Ascending aorta (tissue), 2 donors: ENCODE results near the gene DGKI. TPM values are rescaled to one million over a fixed set of nuclear protein-coding genes. Genes with fewer than 3 reads are reported as not detected.

ENCODE experiments used
- DNase-seq, 2 donors: peaks; one replicate each; pipeline ENCODE4 v3.0.0-alpha.2; 2019; ENCODE audit warnings: low spot score in 2 of 2
- H3K27ac ChIP-seq, 2 donors: fragments of 200-600 bp; sonication (generic); one replicate each; pipeline ENCODE4 v1.5.1; 2016 to 2017; ENCODE audit warnings: mild to moderate bottlenecking in 1 of 2
- H3K27me3 ChIP-seq: fragments of 200-600 bp; sonication (generic); one replicate; pipeline ENCODE4 v1.5.1; 2017
- H3K36me3 ChIP-seq, 2 donors: fragments of 200-600 bp; sonication (generic); one replicate each; pipeline ENCODE4 v1.5.1; 2016
- H3K4me1 ChIP-seq, 2 donors: fragments of 200-600 bp; sonication (generic); one replicate each; pipeline ENCODE4 v1.5.1; 2016 to 2017; ENCODE audit warnings: mild to moderate bottlenecking in 1 of 2
- H3K4me3 ChIP-seq, 2 donors: fragments of 200-600 bp; sonication (generic); one replicate each; pipeline ENCODE4 v1.5.1; 2016 to 2017; ENCODE audit warnings: mild to moderate bottlenecking in 1 of 2
- H3K9me3 ChIP-seq, 2 donors: fragments of 200-600 bp; sonication (generic); one replicate each; pipeline ENCODE4 v1.5.1; 2016
- CTCF ChIP-seq, 3 experiments: fragments of 200-600 bp in 2 of 3; fragments of 450-650 bp in 1 of 3; sonication (generic) in 2 of 3; IDR thresholded peaks; one replicate each; pipeline ENCODE4 v1.5.1; 2016 to 2019; ENCODE audit warnings: antibody characterized with exemption in 3 of 3, mild to moderate bottlenecking in 1 of 3, moderate library complexity in 1 of 3
- intact Hi-C: fragments of 100-400 bp; cut with DNase I; formaldehyde crosslinking; loops from one replicate; pipeline ENCODE4 v1.15.1; 2023
- total RNA-seq: library from RNA; depleted of rRNA; stranded (reverse); fragments of >200 nt; gene quantifications from one replicate; pipeline ENCODE4 v1.1.0, GENCODE V29; 2016

The DGKI gene
- total RNA-seq, 1 donor from 2014 or later = 13.4 TPM

DNA sequence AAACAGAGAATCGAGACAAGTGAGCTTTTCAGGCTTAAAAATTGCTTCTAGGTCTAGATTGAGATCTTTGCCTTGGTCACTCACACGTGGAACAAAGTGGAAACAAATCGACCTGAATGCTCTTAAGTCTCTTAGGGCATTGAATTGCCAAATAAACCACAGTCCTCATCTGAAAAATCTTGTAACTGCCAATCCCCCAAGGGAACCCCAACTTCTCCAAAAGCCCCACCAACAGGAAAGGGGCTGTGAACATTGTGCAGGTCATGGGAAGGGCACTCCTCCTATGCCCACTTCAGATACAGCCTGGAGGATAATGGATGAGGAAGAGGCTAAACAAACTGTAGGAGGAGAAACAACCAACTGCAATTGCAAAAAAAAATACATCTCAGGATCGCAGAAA, 91.3 kb downstream of the DGKI start:
- intact Hi-C loops = no loop called here
- H3K4me3 ChIP-seq = no peak overlapping the region
- peak overlapping the region; percentile 10 to 17 for H3K27ac ChIP-seq
- H3K4me1 ChIP-seq = peaks cover 0 to 10% of the 10 kb centered on the region in 2 donors
- no peaks in the 10 kb centered on the region for H3K36me3 ChIP-seq
- no peak for DNase-seq
- no peak for TF ChIP-seq CTCF (IDR thresholded peaks at IDR 0.05)
- H3K9me3 ChIP-seq = no peaks in the 10 kb centered on the region
- no peaks in the 10 kb centered on the region for H3K27me3 ChIP-seq

DNA sequence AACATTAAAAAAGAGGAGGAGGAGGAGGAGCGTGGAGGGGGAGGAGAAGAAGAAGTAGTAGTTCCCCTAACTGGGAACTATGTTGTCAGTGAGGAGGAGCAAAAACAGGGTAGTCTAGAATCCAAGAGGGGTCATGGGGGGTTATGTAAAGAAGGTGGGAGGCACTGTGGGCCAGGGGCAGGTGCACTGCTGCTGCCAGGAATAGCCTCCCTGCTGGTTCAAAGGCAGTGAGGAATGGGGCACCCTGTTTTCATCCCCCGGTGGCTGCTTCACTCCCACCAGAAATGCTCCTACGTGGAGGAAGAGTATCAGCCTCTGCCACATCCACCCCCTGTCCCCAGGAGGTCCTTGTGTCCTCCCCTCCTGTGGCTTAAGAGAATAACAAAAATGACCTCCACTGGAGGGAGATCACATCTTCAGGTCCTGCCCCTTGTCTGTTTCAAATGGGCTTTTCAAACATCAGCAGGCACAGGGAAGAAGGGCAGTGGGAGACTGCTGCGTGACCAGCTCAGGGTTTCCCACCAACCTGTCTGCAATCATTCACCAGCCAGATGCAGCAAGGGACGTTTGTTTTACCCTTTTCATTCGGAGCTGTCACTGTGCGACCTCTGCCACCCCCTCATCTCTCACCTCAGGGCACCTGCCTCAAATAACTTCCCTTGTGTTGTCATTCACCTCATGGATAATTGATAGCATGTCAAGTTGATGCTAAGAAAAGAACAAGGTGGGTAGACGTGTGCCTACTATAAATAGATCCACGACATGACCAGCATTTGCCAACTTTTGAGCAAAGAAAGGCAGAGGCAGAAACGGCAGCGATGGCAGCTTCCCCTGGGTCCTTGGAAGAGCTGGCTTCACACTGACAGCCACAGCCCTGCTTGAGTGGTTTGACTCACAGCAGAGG, 92.6 kb downstream of the DGKI start:
- H3K36me3 ChIP-seq = no peaks in the 10 kb centered on the region
- intact Hi-C loops = no loop called here
- DNase-seq = peak; percentile 12 to 70
- H3K4me3 ChIP-seq = peak overlapping the region; percentile 14 to 45
- H3K27me3 ChIP-seq = no peaks in the 10 kb centered on the region
- peaks cover 0 to 10% of the 10 kb centered on the region in 2 donors for H3K4me1 ChIP-seq
- TF ChIP-seq CTCF (IDR thresholded peaks at IDR 0.05) = no peak
- H3K27ac ChIP-seq = peak overlapping the region; percentile 50 to 54
- no peaks in the 10 kb centered on the region for H3K9me3 ChIP-seq

DNA sequence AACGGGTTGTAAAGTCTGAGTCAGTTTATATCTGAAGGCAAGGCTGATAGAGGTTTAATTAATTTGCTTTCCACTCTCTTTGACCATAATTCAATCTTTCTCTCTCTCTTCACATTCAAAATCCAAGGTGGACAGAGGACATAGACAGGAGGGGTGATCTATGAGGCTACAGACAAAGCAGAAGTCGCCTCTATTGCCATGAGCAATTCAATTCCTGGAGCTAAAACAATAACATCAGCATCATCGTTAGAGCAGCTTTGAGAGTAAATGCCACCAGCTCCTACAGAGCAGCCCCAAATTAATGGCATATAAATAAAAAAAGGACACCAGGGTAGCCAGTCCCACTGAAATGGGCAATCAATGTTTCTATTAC, 93.2 kb downstream of the DGKI start:
- no peaks in the 10 kb centered on the region for H3K9me3 ChIP-seq
- no peak for DNase-seq
- H3K4me3 ChIP-seq = no peak overlapping the region
- intact Hi-C loops = no loop called here
- no peaks in the 10 kb centered on the region for H3K36me3 ChIP-seq
- H3K4me1 ChIP-seq = peaks cover 0 to 10% of the 10 kb centered on the region in 2 donors
- no peak for TF ChIP-seq CTCF (IDR thresholded peaks at IDR 0.05)
- no peaks in the 10 kb centered on the region for H3K27me3 ChIP-seq
- H3K27ac ChIP-seq = peak overlapping the region; percentile 50 to 54

- Histone ChIP-seq H3K4me3 (no peak overlapping the region), H3K9me3 (no peaks in the 10 kb centered on the region), H3K36me3 (no peaks in the 10 kb centered on the region), H3K27me3 (no peaks in the 10 kb centered on the region), H3K27ac (peak overlapping the region; percentile 48 to 50), H3K4me1 (peaks cover 0 to 10% of the 10 kb centered on the region in 2 donors)
- intact Hi-C loops = no loop called here
- TF ChIP-seq CTCF (IDR thresholded peaks at IDR 0.05) = no peak
- no peak for DNase-seq
Measured at GRCh38 chr7:137753067-137753466, 93.7 kb downstream of the DGKI start.

DNA sequence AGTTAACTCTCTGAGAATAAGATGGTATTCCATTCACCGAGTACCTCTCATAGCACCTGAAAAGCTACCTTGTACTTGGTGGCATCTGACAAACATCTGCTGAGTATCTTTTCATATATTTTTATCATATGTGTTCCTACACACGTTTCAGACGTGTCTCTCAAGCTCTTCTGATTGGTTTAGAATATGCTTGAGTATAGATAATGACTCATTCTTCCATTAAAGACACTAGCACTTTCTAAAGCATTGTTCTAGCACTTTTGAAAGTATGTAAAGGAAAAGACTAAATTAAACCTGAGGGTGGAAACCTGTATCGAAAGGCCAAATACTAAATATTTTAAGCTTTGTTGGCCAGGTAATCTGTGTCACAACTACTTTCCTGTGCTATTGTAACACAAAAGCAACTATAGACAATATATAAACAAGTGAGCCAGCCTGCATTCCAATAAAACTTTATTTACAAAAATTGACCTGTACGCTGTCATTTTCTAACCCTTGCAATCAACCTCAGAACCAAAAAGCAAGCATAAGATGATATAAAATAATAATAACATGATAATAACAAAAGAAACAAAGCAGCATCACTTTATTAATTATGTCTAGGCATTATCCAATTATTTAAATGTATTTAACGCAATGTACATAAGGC, 95.3 kb downstream of the DGKI start:
- intact Hi-C loops = no loop called here
- no peak for TF ChIP-seq CTCF (IDR thresholded peaks at IDR 0.05)
- DNase-seq = no peak
- no peaks in the 10 kb centered on the region for H3K27me3 ChIP-seq
- no peak overlapping the region for H3K4me3 ChIP-seq
- H3K36me3 ChIP-seq = no peaks in the 10 kb centered on the region
- no peaks in the 10 kb centered on the region for H3K9me3 ChIP-seq
- H3K4me1 ChIP-seq = peaks cover 0 to 10% of the 10 kb centered on the region in 2 donors
- H3K27ac ChIP-seq = no peak overlapping the region
